HG03558 (cell line): ENCODE results near the gene KLHL5.
A peak's percentile ranks its signal among the peaks of the same experiment; 100 is the strongest.
"Not testable (repeated sequence)": the region's sequence is repeated elsewhere in the genome, so short reads cannot be mapped to it uniquely, and the experiment has no call there.

Source experiments
- ATAC-seq: cut with Tn5 transposase; IDR thresholded peaks from one replicate; pipeline ENCODE4 v1.9.1; 2021; ENCODE audit warnings: moderate number of reproducible peaks; ENCODE audit not compliant: unreplicated experiment; ENCODE audit errors: extremely low read depth

Gene KLHL5

DNA sequence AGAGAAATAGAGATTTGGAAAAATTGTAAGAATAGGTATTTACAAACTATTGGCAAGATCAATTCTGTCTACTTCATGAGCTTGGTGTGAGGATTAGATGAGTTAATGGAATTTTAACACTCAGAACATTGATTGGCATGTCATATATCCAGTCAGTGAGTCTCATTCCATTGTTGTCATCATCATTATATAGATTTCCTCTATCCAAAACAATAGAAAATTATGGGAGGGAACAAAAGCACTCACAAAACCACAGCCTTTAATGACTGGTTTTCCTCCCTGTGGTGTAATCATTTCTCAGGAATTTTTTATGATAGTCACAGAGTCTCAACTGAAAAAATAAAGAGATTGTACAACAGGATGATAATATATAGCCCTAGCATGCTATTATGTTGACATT lies 21.1 kb downstream of the KLHL5 start:
- ATAC-seq: no peak

GRCh38 chr4:39085891-39086290 lies 23.9 kb downstream of the KLHL5 start:
- ATAC-seq: no peak

DNA sequence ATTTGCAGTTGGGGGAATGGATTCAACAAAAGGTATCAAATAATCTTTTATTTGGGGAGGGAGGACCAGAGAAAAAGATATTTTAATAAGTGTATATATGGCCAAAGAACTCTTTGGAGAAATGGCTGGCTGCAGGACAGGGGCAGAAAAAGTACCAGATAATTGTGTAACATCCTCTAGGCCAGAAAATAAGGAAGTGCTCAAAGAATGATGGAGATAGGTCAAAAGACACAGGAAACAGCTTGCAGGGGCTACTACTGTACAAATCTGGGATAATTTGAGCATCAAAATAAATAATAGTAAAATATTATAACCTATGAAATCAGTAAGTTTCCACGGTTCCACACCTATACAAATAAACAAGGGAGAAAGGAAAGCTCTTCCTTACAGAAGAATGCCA lies 34.8 kb downstream of the KLHL5 start:
- no peak for ATAC-seq

- no peak for ATAC-seq
Observed at GRCh38 chr4:39097290-39097689, 35.3 kb downstream of the KLHL5 start.

DNA sequence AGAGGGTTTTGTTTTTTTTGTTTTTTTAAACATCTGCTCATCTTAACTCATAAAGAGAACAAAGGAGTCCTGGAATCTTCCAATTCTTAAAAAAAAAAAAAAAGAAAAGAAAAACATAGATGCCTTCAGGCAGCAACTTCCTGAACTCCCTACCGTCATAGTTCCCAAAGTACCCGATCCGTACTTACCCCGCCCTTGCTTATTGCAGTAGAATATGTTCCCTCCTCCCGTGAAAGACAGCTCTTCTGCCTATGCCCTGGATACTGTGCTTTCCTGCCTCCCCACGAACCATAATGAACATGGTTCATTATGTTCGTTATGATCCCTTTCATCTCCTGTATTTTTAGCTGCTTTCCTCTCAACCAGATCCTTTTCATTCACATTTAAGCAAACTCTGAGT lies 40.3 kb downstream of the KLHL5 start:
- ATAC-seq: no peak

- no peak for ATAC-seq
Observed at GRCh38 chr4:39103291-39103690, 41.3 kb downstream of the KLHL5 start.

- ATAC-seq: no peak
Observed at GRCh38 chr4:39104255-39104654, 42.2 kb downstream of the KLHL5 start.

- no peak for ATAC-seq
Observed at GRCh38 chr4:39106011-39106410, 44.0 kb downstream of the KLHL5 start.

DNA sequence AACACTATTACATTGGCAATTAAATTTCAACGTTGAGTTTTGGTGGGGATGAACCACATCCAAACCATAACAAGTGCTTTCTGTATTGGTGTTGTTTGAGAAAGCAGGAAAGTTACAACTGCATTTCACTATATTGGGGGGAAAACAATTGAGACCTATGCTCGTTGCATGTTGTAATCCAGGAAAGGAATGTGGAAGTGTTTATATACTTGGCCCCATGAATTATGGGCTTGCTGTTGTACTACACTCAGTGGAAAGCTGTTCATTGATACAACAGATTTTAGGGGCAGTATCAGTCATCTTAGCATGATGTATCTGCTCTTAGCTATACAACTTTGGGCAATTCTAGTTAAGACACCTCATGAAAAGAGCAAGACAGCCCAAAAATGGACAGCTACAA lies 52.4 kb downstream of the KLHL5 start:
- ATAC-seq: no peak

GRCh38 chr4:39118034-39118658 lies 56.1 kb downstream of the KLHL5 start:
- no peak for ATAC-seq

DNA sequence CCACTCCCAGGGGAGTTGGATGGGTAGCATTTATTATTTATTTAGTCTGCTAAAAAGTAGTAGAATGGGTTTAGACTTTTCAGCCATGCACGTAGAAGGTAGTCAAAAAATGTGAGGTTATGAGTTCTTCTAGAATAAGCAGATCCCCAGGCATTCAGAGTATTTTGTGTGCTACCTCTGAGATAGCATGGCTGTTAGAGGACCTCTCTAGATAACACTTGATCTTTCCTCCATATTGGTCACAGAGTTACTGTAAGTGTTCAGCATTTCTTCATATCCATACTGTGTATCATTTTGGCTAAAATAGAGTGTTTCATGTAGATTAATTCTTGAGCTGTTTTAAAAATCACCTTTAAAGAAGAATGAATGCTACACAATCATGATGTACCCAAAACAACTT lies 58.4 kb downstream of the KLHL5 start:
- no peak for ATAC-seq

GRCh38 chr4:39124885-39125599 lies 63.0 kb downstream of the KLHL5 start:
- ATAC-seq: peak; percentile 72

GRCh38 chr4:39125600-39125985 lies 63.6 kb downstream of the KLHL5 start:
- ATAC-seq: no peak

DNA sequence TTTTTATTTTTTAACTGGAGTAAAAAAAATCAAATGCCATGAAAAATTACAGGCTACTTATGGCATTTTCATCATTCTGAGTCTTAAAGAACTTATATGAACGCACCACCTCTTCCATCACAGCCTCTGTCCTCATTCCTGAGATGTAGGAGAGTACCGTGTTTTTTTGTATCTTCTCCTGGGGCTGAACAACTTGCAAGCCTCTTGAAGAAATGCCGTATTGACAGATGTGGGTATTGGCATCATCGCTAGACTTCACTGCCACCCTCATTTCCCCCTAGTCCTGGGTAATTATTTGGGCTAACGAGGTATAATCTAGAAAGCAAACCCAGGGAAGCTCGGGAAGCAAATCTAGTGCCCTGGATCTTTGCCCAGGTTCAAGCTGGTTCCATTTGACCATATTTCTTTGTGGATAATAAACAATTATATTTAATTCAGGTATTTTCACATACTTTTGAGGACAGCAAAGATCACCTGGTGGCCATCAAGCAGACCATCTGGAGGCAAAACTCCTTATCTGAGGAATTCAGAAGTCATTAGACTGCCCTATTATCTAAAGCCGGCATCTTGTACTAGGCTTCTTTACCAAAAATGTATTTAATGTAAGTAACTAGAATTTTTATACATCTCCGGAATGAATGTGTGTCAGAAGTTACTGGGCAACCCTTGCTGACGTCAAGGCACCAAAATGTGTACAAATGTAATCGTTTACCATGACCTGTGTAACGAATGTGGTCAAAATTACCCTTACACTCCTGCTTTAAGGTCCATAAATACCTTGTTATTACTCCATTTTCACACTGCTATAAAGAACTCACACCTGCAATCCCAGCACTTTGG lies 64.4 kb downstream of the KLHL5 start:
- no peak for ATAC-seq

- no peak for ATAC-seq
Observed at GRCh38 chr4:39133623-39134022, 71.6 kb downstream of the KLHL5 start.

DNA sequence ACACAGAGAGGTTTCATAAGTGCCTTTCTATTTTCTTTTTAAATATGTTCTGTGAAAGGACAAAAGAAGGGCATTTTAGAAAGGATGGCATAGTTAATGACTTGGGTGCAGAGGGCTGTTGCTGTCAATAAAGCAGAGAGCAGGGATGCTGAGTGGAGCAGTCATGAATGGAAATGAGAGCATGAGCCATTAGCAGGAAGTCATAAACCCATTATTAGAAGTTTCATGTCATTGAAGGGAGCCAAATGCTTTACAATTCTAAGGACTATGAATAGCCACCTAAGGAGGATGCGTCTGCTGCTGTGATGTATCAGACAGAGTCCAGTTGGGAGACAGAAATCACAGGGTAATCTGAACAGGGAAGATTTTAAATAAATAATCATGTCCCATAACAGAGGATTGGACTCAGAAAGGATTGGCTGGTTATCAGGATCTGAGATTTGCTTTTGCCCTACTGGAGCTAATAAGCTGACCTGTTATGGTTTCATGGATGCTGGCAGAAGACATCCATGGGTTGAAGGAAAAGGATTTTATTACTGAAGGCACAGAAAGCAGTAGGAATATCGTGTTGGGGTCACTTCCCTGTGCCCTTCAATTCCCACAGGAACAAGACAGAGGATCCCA lies 72.8 kb downstream of the KLHL5 start:
- ATAC-seq: no peak

DNA sequence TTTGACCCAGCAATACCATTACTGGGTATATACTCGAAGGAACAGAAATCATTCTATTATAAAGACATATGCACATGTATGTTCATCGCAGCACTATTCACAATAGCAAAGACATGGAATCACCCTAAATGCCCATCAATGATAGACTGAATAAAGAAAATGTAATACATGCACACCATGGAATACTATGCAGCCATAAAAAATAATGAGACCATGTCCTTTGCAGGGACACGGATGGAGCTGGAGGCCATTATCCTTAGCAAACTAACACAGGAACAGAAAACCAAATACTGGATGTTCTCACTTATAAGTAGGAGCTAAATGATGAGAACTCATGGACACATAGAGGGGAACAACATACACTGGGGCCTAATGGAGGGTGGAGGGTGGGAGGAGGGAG lies 76.2 kb downstream of the KLHL5 start:
- ATAC-seq: not testable (repeated sequence)

GRCh38 chr4:39146211-39146610 lies 84.2 kb downstream of the KLHL5 start:
- ATAC-seq: no peak

DNA sequence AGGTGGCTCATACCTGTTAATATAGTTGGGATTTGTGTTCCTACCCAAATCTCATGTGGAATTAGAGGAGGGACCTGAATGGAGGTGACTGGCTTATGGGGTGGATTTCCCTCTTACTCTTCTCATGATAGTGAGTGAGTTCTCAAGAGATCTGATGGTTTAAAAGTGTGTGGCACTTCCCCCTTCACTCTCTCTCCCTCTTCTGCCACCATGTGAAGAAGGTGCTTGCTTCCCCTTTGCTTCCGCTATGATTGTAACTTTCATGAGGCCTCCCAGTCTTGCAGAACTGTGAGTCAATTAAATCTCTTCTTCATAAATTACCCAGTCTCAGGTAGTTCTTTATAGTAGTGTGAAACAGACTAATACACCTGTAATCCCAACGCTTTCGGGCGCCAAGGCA lies 92.0 kb downstream of the KLHL5 start:
- no peak for ATAC-seq

DNA sequence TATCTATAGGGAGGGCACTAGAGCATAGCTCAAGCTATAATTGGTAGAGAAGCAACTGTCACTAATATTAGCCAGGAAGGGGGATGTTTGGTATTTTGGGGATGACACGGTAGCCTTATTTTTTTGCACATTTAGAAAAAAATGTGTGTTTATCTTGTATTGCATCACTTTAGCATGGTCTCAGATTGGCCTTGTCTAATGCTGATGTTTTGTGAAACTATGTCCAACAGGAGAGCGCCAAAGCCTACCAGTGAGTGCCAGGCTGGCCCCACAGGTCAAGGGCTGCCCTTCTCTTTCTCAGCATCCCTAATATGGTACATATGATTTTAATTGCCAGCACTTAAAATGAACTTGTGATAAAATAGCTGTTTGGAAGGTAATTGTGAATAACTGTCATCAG lies 95.5 kb downstream of the KLHL5 start:
- ATAC-seq: no peak

GRCh38 chr4:39166177-39166576 lies 104.1 kb downstream of the KLHL5 start:
- ATAC-seq: no peak
